Ovary (tissue), 9 donors: ENCODE measurements around the gene MITF. TPM values are rescaled to one million over a fixed set of nuclear protein-coding genes. Genes with fewer than 3 reads are reported as not detected.
A peak's percentile ranks its signal among the peaks of the same experiment; 100 is the strongest.

ENCODE experiments used
- DNase-seq, 5 donors: peaks; one replicate each; pipeline ENCODE4 v3.0.0-alpha.2; 2019 to 2020
- H3K27ac ChIP-seq, 2 donors: fragments of 200-600 bp; one replicate each; pipeline versions ENCODE4 v1.5.1 to v1.8.0; 2019 to 2022
- H3K27me3 ChIP-seq: fragments of 200-600 bp; one replicate; pipeline ENCODE4 v1.8.0; 2022
- H3K36me3 ChIP-seq: fragments of 200-600 bp; sonication (generic); one replicate; pipeline ENCODE4 v1.5.1; 2019
- H3K4me1 ChIP-seq: one replicate; pipeline ENCODE4 v1.8.1; 2013; ENCODE audit warnings: mild to moderate bottlenecking, moderate library complexity; ENCODE audit not compliant: insufficient read depth
- H3K4me3 ChIP-seq: fragments of 200-600 bp; sonication (generic); one replicate; pipeline ENCODE4 v1.5.1; 2017
- H3K9me3 ChIP-seq, 2 donors: fragments of 200-600 bp in 1 of 2; sonication (generic) in 1 of 2; one replicate each; pipeline versions ENCODE4 v1.5.1 to v1.8.1; 2013 to 2019; ENCODE audit warnings: mild to moderate bottlenecking in 1 of 2, moderate library complexity in 1 of 2
- EP300 ChIP-seq: sonication (generic); formaldehyde crosslinking; IDR thresholded peaks from one replicate; pipeline ENCODE4 v1.6.1; 2017; ENCODE audit warnings: antibody characterized with exemption
- POLR2A ChIP-seq: fragments of 450-650 bp; IDR thresholded peaks from one replicate; pipeline ENCODE4 v1.6.1; 2017; ENCODE audit warnings: antibody characterized with exemption, mild to moderate bottlenecking, moderate library complexity
- WGBS, 3 donors: extraction: QIAGEN DNeasy Blood & Tissue Kit in 1 of 3; methylation state at CpG; one replicate each; pipeline versions ENCODE4 v1.1.5 to v1.1.7; 2013 to 2017; 5-methylcytosine and 5-hydroxymethylcytosine counted together
- intact Hi-C, 4 donors: fragments of 100-400 bp; cut with DNase I; formaldehyde crosslinking; loops; one replicate each; pipeline versions ENCODE4 v1.11.0 to v1.15.1; 2022 to 2023
- polyA plus RNA-seq, 2 donors: library from polyadenylated mRNA; stranded (reverse); fragments of 200-250 nt in 1 of 2; fragments of 350-450 nt in 1 of 2; fragmentation: Illumina TruSeq in 1 of 2; extraction: RNeasy Lipid Tissue Mini Kit (QIAGEN cat#74804) in 1 of 2; gene quantifications; one replicate each; pipeline ENCODE4 v1.2.3, GENCODE V29; 2013 to 2014
- total RNA-seq, 7 donors: library from RNA; depleted of rRNA in 2 of 7; stranded (reverse); fragments of >200 nt in 2 of 7; fragmentation: NEBNext Ultra II Directional in 3 of 7; extraction: Animal tissue kit (Norgen Biotek cat#: 25700) in 3 of 7; gene quantifications; one replicate each; pipeline versions ENCODE4 v1.1.0 to v1.2.4, GENCODE V29; 2016 to 2023
- TF ChIP-seq, protein P1 (sequence below), 3 donors: fragments of 450-650 bp in 2 of 3; fragments of 200-600 bp in 1 of 3; IDR thresholded peaks; one replicate each; pipeline versions ENCODE4 v1.5.1 to v1.8.0; 2016 to 2022; ENCODE audit warnings: antibody characterized with exemption in 3 of 3, mild to moderate bottlenecking in 1 of 3
- donor health status: DM: no; HTN: no; CAD: no; lungs with moderate emphysema.
- donor health status: DM: no; HTN: no; CAD: no.
- donor health status: Bipolar disorder and iron deficiency.
- donor health status: DM: yes; HTN: yes; CAD: no.
- donor health status: DM: no; HTN: no; CAD: no.
- donor health status: DM: yes; HTN: yes; CAD: no.

Gene MITF
- total and polyA plus RNA-seq, 9 donors, result 13.6 to 38.0 (median 24.9) TPM

GRCh38 chr3:69742391-69742790 lies 3.1 kb downstream of the MITF start:
- Histone ChIP-seq H3K36me3 (no peaks in the 10 kb centered on the region), H3K27ac (no peak overlapping the region), H3K9me3 (no peaks in the 10 kb centered on the region), H3K4me3 (peak overlapping the region; percentile 70), H3K4me1 (peaks cover 27% of the 10 kb centered on the region), H3K27me3 (no peaks in the 10 kb centered on the region)
- DNase-seq, result no peak
- 84 to 86% (median 85%) methylated on average over 2 of the region's 2 CpGs for WGBS, 3 donors
- intact Hi-C loops, result loop anchor here in 1 of 4 donors (5.0 kb wide), 1 partner anchor 45 kb away; no protein-coding TSS in a partner anchor
- TF ChIP-seq EP300 (no peak), POLR2A (no peak)
- TF ChIP-seq, protein P1, sequence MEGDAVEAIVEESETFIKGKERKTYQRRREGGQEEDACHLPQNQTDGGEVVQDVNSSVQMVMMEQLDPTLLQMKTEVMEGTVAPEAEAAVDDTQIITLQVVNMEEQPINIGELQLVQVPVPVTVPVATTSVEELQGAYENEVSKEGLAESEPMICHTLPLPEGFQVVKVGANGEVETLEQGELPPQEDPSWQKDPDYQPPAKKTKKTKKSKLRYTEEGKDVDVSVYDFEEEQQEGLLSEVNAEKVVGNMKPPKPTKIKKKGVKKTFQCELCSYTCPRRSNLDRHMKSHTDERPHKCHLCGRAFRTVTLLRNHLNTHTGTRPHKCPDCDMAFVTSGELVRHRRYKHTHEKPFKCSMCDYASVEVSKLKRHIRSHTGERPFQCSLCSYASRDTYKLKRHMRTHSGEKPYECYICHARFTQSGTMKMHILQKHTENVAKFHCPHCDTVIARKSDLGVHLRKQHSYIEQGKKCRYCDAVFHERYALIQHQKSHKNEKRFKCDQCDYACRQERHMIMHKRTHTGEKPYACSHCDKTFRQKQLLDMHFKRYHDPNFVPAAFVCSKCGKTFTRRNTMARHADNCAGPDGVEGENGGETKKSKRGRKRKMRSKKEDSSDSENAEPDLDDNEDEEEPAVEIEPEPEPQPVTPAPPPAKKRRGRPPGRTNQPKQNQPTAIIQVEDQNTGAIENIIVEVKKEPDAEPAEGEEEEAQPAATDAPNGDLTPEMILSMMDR (IDR thresholded peaks at IDR 0.05), result no peak

DNA sequence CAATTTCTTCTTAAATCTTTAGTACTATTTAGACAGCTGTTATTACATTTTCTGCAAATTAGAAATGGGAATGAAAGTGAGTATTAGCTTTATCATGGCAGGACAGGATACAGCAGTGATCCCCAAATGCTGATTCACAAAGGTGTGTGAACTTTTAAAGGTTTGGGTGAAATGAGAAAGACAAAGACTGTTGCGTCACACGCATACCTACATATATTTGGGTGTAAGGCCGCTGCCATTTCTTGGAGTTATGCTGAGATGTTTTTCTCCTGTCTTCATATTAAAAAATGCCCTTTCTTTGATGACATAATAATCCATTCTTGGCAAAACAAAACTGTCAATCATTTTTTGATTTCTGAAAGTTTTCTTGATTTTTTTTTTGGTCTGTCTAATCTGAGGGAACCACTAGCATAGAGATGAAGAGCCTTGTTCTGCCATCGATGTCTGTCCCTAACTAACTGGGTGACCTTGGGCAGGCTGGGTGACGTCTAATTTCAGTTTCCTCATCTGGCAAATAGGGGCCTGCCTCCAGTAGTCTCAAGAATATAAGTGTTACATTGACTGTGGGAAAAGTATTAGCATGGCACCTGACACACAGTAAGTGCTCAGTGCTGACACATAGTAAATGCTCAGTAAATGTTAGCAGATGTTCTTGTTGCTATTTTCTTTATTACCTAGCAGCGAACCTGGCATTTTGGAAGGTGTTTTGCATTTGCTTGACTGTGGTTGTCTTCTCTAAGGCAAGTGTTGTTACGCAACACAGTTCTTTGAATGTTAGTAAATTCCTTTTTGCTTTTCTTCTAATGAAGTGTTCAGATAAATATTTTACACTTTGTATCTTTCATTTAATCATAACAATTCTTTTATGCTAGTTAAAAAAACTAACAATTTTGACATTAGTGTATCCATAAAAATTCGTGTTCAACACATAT lies 5.0 kb downstream of the MITF start:
- WGBS, 3 donors, result 85 to 90% (median 86%) methylated on average over 8 of the region's 8 CpGs
- DNase-seq, result no peak
- Histone ChIP-seq H3K27ac (no peak overlapping the region), H3K4me1 (peaks cover 35% of the 10 kb centered on the region), H3K27me3 (no peaks in the 10 kb centered on the region), H3K9me3 (no peaks in the 10 kb centered on the region), H3K36me3 (no peaks in the 10 kb centered on the region), H3K4me3 (no peak overlapping the region)
- intact Hi-C loops, result loop anchor here in 1 of 4 donors (5.0 kb wide), 1 partner anchor 43 kb away; no protein-coding TSS in a partner anchor
- TF ChIP-seq EP300, result no peak
- TF ChIP-seq, protein P1 (IDR thresholded peaks at IDR 0.05), result no peak
- TF ChIP-seq POLR2A, result no peak

DNA sequence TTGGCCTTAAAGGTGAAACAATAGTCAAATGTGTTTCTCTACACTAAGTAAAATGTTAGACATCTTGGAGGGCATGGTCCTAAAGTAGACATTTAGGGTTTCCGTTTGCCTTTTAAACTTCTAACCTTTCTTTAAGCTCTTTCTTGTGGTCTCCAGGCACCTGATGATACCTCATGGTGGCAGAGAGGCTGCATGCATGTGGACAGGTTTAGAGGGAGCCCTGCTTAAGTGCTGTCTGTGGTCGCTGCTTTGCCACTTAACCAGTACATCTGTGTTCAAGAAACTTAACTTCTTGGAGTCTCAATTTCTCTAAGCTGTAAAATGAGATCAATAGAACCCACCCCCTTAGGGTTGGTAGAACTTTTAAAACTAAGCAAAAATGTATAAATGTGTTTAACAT lies 6.2 kb downstream of the MITF start:
- no peaks in the 10 kb centered on the region for H3K36me3 ChIP-seq
- H3K4me1 ChIP-seq, result peaks cover 39% of the 10 kb centered on the region
- DNase-seq, result no peak
- peak overlapping the region in 1 of 2 donors; percentile 51 for H3K27ac ChIP-seq
- TF ChIP-seq EP300 (no peak), POLR2A (no peak)
- TF ChIP-seq, protein P1 (IDR thresholded peaks at IDR 0.05), result no peak
- intact Hi-C loops, result loop anchor here in 1 of 4 donors (1.0 kb wide), 1 partner anchor 44 kb away; no protein-coding TSS in a partner anchor
- no peaks in the 10 kb centered on the region for H3K27me3 ChIP-seq
- WGBS, 3 donors, result 78 to 85% (median 84%) methylated on average over 2 of the region's 2 CpGs
- no peaks in the 10 kb centered on the region for H3K9me3 ChIP-seq
- peak overlapping the region; percentile 0 for H3K4me3 ChIP-seq

DNA sequence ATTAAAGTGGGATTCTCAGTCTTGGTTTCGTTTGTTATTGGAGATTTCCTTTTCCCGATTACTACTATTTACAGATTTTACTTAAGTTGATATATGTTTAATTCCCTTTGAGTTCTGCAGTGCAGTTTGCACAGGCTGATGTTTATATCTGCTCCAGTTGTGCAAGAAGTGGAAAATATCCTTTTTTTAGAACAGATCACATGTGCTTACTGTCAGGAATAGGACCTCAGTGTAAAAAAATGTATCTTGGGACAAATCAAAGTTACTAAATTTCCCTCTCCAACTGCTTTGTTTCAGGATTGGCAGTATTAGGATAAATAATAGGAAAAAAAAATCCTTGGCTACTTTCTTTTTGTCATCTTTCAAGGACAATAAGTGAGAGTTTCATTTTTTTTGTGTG lies 6.9 kb downstream of the MITF start:
- Histone ChIP-seq H3K36me3 (no peaks in the 10 kb centered on the region), H3K4me1 (peaks cover 42% of the 10 kb centered on the region), H3K27ac (peak overlapping the region in 1 of 2 donors; percentile 51), H3K27me3 (no peaks in the 10 kb centered on the region), H3K4me3 (peak overlapping the region; percentile 0), H3K9me3 (no peaks in the 10 kb centered on the region)
- DNase-seq, result no peak
- TF ChIP-seq EP300, result no peak
- TF ChIP-seq POLR2A, result no peak
- TF ChIP-seq, protein P1 (IDR thresholded peaks at IDR 0.05), result no peak
- WGBS, 3 donors, result 6 to 15% (median 9%) methylated on average over 2 of the region's 2 CpGs
- intact Hi-C loops, result no loop called here
